PC-9 (cell line): Measurements from ENCODE around the gene NFE2L3. TPM values are rescaled to one million over a fixed set of nuclear protein-coding genes. Genes with fewer than 3 reads are reported as not detected.
"Not testable (repeated sequence)": the region's sequence is repeated elsewhere in the genome, so short reads cannot be mapped to it uniquely, and the experiment has no call there.

Experiments
- BruUV-seq: library from RNA; stranded (reverse); fragments of 400-500 nt; replicated peaks from 2 replicates; lab custom pipeline; 2021; lab: Mats Ljungman, UMichigan
- CTCF ChIA-PET: fragments of 300-600 bp; sonication (Branson Sonifier 250); formaldehyde crosslinking; loops from one replicate; lab custom pipeline; 2022; ENCODE audit warnings: antibody characterized with exemption; lab: Charles Lee
- POLR2A ChIA-PET: fragments of 300-600 bp; sonication (Branson Sonifier 250); formaldehyde crosslinking; loops from one replicate; lab custom pipeline; 2022; ENCODE audit warnings: antibody characterized with exemption; ENCODE audit not compliant: unreplicated experiment; lab: Charles Lee
- DNase-seq, 2 experiments: peaks; one replicate each; pipeline versions ENCODE4 v3.0.0 to v3.0.0-alpha.2; 2015 to 2022; ENCODE audit warnings: mixed read lengths in 1 of 2
- H2AFZ ChIP-seq: fragments of 200-600 bp; sonication (generic); 2 replicates; pipeline ENCODE4 v1.8.1; 2017; ENCODE audit warnings: antibody characterized with exemption
- H3F3A ChIP-seq: fragments of 200-600 bp; sonication (generic); 2 replicates; pipeline ENCODE4 v1.8.1; 2017; ENCODE audit warnings: antibody characterized with exemption, mild to moderate bottlenecking, low read depth; ENCODE audit not compliant: insufficient read depth
- H3K27ac ChIP-seq: fragments of 200-600 bp; sonication (generic); 2 replicates; pipeline ENCODE4 v1.6.1; 2016; ENCODE audit warnings: mixed run types
- H3K27me3 ChIP-seq: fragments of 200-600 bp; sonication (generic); 2 replicates; pipeline ENCODE4 v1.6.1; 2016; ENCODE audit warnings: low read depth, mixed run types; ENCODE audit not compliant: insufficient read depth
- H3K36me3 ChIP-seq: fragments of 200-600 bp; sonication (generic); 2 replicates; pipeline ENCODE4 v1.6.1; 2016; ENCODE audit warnings: low read depth, mixed run types
- H3K4me1 ChIP-seq: fragments of 200-600 bp; sonication (generic); replicated peaks from 2 replicates; pipeline ENCODE4 v1.6.1; 2016; ENCODE audit warnings: mixed run types; ENCODE audit not compliant: insufficient read depth
- H3K4me2 ChIP-seq: fragments of 200-600 bp; sonication (generic); 2 replicates; pipeline ENCODE4 v1.6.1; 2017; ENCODE audit warnings: mixed run types
- H3K4me3 ChIP-seq: fragments of 200-600 bp; sonication (generic); 2 replicates; pipeline ENCODE4 v1.6.1; 2016; ENCODE audit warnings: mixed run types
- H3K79me2 ChIP-seq: fragments of 200-600 bp; sonication (generic); 2 replicates; pipeline ENCODE4 v1.6.1; 2017; ENCODE audit warnings: low read depth, mixed run types
- H3K9me2 ChIP-seq: fragments of 200-600 bp; sonication (generic); 2 replicates; pipeline ENCODE4 v1.8.1; 2017; ENCODE audit warnings: mild to moderate bottlenecking; ENCODE audit not compliant: insufficient read depth
- H3K9me3 ChIP-seq: fragments of 200-600 bp; sonication (generic); 2 replicates; pipeline ENCODE4 v1.8.1; 2016; ENCODE audit warnings: low read depth; ENCODE audit not compliant: insufficient read depth
- H4K20me1 ChIP-seq: fragments of 200-600 bp; sonication (generic); 2 replicates; pipeline ENCODE4 v1.8.1; 2017; ENCODE audit not compliant: insufficient read depth
- EZH2 ChIP-seq: fragments of 200-600 bp; sonication (generic); IDR thresholded peaks from 2 replicates; pipeline ENCODE4 v1.8.0; 2017; ENCODE audit warnings: antibody characterized with exemption, low read depth
- intact Hi-C: fragments of 100-400 bp; cut with micrococcal nuclease; formaldehyde crosslinking; loops from one replicate; pipeline ENCODE4 v1.10.0; 2022; ENCODE audit not compliant: unreplicated experiment
- total RNA-seq: library from RNA; stranded (reverse); gene quantifications from 2 replicates; pipeline ENCODE4 v1.2.3, GENCODE V29; 2021
- TF ChIP-seq, protein P1 (sequence below): fragments of 200-600 bp; sonication (generic); conservative IDR thresholded peaks from 2 replicates; pipeline ENCODE4 v1.6.1; 2017; ENCODE audit warnings: mixed run types, antibody characterized with exemption, mild to moderate bottlenecking, moderate library complexity

Gene NFE2L3
- total RNA-seq, 1 experiment from 2014 or later = 49.1 TPM

DNA sequence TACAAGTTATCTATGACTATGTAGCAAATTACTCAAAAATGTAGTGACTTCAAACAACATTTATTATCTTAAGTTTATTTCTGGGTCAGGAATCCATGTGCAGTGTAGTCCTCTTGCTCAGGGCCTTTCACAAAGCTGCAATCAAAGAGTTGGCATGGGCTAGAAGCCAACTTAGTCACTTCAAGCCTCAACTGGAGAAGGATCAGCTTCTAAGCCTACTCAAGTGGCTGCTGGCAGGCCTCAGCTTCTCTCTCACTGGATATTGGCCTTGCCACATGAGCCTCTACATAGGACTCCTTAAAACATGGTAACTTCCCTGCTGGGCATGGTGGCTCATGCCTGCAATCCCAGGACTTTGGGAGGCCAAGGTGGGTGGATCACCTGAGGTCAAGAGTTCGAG is 5.0 kb upstream of the NFE2L3 start:
- Histone ChIP-seq H3K4me1 (peaks cover 29% of the 10 kb centered on the region), H3K27ac (no peak overlapping the region), H3K9me2 (no peaks in the 10 kb centered on the region), H3F3A (peaks cover 22% of the 10 kb centered on the region), H3K79me2 (no peaks in the 10 kb centered on the region), H3K36me3 (no peaks in the 10 kb centered on the region), H3K4me2 (no peak overlapping the region), H2AFZ (no peak overlapping the region), H3K4me3 (no peak overlapping the region), H3K27me3 (no peaks in the 10 kb centered on the region), H4K20me1 (no peaks in the 10 kb centered on the region), H3K9me3 (no peaks in the 10 kb centered on the region)
- POLR2A ChIA-PET = interaction anchor here (0.6 kb wide), 1 partner anchor 45 kb away, joined by 5 read pairs; no protein-coding TSS in a partner anchor
- DNase-seq = no peak
- CTCF ChIA-PET = no interaction called here
- no peak for TF ChIP-seq EZH2
- TF ChIP-seq, protein P1, sequence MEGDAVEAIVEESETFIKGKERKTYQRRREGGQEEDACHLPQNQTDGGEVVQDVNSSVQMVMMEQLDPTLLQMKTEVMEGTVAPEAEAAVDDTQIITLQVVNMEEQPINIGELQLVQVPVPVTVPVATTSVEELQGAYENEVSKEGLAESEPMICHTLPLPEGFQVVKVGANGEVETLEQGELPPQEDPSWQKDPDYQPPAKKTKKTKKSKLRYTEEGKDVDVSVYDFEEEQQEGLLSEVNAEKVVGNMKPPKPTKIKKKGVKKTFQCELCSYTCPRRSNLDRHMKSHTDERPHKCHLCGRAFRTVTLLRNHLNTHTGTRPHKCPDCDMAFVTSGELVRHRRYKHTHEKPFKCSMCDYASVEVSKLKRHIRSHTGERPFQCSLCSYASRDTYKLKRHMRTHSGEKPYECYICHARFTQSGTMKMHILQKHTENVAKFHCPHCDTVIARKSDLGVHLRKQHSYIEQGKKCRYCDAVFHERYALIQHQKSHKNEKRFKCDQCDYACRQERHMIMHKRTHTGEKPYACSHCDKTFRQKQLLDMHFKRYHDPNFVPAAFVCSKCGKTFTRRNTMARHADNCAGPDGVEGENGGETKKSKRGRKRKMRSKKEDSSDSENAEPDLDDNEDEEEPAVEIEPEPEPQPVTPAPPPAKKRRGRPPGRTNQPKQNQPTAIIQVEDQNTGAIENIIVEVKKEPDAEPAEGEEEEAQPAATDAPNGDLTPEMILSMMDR = no peak
- BruUV-seq = no TSS peak
- intact Hi-C loops = no loop called here

DNA sequence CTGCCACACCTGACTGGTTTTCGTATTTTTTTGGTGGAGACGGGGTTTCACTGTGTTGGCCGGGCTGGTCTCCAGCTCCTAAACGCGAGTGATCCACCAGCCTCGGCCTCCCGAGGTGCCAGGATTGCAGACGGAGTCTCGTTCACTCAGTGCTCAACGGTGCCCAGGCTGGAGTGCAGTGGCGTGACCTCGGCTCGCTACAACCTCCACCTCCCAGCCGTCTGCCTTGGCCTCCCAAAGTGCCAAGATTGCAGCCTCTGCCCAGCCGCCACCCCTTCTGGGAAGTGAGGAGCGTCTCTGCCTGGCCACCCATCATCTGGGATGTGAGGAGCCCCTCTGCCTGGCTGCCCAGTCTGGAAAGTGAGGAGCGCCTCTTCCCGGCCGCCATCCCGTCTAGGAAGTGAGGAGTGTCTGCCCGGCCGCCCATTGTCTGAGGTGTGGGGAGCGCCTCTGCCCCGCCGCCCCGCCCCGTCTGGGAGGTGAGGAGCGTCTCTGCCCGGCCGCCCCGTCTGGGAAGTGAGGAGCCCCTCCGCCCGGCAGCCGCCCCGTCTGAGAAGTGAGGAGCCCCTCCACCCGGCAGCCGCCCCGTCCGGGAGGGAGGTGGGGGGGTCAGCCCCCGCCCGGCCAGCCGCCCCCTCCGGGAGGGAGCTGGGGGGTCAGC is 4.2 kb upstream of the NFE2L3 start:
- H3K27ac ChIP-seq, CTCF ChIA-PET, DNase-seq, H2AFZ ChIP-seq, H3K9me3 ChIP-seq, H3K4me3 ChIP-seq, H4K20me1 ChIP-seq, BruUV-seq, H3K9me2 ChIP-seq, H3K36me3 ChIP-seq, H3K79me2 ChIP-seq, intact Hi-C loops, H3K4me2 ChIP-seq, H3K27me3 ChIP-seq: not testable (repeated sequence)
- POLR2A ChIA-PET = interaction anchor here (0.6 kb wide), 1 partner anchor 44 kb away, joined by 5 read pairs; no protein-coding TSS in a partner anchor
- H3F3A ChIP-seq = peaks cover 22% of the 10 kb centered on the region
- peaks cover 26% of the 10 kb centered on the region for H3K4me1 ChIP-seq

DNA sequence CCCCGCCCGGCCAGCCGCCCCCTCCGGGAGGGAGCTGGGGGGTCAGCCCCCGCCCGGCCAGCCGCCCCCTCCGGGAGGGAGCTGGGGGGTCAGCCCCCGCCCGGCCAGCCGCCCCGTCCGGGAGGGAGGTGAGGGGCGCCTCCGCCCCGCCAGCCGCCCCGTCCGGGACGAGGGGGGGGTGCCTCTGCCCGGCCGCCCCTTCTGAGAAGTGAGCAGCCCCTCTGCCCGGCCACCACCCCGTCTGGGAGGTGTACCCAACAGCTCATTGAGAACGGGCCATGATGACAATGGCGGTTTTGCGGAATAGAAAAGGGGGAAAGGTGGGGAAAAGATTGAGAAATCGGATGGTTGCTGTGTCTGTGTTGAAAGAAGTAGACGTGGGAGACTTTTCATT is 3.7 kb upstream of the NFE2L3 start:
- H2AFZ ChIP-seq, CTCF ChIA-PET, H3K27me3 ChIP-seq, BruUV-seq, POLR2A ChIA-PET, H3K9me2 ChIP-seq, H3K27ac ChIP-seq, H3K4me3 ChIP-seq, intact Hi-C loops, H3K9me3 ChIP-seq, H4K20me1 ChIP-seq, DNase-seq, H3K36me3 ChIP-seq, H3K4me2 ChIP-seq: not testable (repeated sequence)
- Histone ChIP-seq H3K4me1 (peaks cover 20% of the 10 kb centered on the region), H3K79me2 (peaks cover 10% of the 10 kb centered on the region), H3F3A (peaks cover 21% of the 10 kb centered on the region)

DNA sequence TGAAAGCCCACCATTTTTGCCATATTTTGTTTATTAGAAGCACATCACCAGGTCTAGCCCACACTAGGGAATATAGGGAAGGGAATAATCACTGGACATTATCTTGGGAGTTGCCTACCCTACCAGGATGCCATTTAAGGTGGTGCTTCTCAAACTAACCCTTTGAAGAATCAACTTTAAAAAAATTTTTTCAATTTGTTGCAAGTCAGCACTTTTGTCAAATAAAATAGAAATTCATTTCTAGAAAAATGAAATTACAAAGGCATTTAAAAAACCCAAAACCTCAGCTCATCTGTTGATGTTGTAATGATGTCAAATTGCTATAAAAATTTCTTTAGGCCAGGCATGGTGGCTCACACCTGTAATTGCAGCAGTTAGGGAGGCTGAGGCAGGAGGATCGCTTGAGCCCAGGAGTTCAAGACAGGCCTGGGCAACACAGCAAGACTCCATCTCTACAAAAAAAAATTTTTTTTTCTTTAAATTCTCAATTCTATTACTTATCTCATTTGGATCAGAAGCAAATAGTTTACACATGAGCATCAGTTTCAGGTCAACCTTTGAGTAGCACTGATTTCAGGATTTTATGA is 2.5 kb upstream of the NFE2L3 start:
- no peak overlapping the region for H3K4me3 ChIP-seq
- no peak for DNase-seq
- peaks cover 20% of the 10 kb centered on the region for H3F3A ChIP-seq
- H3K9me2 ChIP-seq = no peaks in the 10 kb centered on the region
- peaks cover 22% of the 10 kb centered on the region for H3K79me2 ChIP-seq
- no peaks in the 10 kb centered on the region for H4K20me1 ChIP-seq
- no peaks in the 10 kb centered on the region for H3K36me3 ChIP-seq
- ChIA-PET POLR2A (no interaction called here), CTCF (no interaction called here)
- no peaks in the 10 kb centered on the region for H3K27me3 ChIP-seq
- H3K27ac ChIP-seq = no peak overlapping the region
- intact Hi-C loops = no loop called here
- no peaks in the 10 kb centered on the region for H3K9me3 ChIP-seq
- no peak overlapping the region for H2AFZ ChIP-seq
- peaks cover 12% of the 10 kb centered on the region for H3K4me1 ChIP-seq
- no peak overlapping the region for H3K4me2 ChIP-seq
- TF ChIP-seq EZH2 = no peak
- TF ChIP-seq, protein P1 = no peak
- no TSS peak for BruUV-seq
